Myocyte (in vitro differentiated cells): Measurements from ENCODE around the gene PRIM2. TPM values are rescaled to one million over a fixed set of nuclear protein-coding genes. Genes with fewer than 3 reads are reported as not detected.
"Not testable (repeated sequence)": the region's sequence is repeated elsewhere in the genome, so short reads cannot be mapped to it uniquely, and the experiment has no call there.

Experiments
- DNase-seq: peaks from one replicate; pipeline ENCODE4 v3.0.0-alpha.2; 2012; ENCODE audit warnings: low read depth
- total RNA-seq: library from RNA; depleted of rRNA; stranded (reverse); fragments of >200 nt; gene quantifications from 2 replicates; pipeline ENCODE4 v1.2.3, GENCODE V29; 2014

Gene PRIM2
- total RNA-seq, 1 donor from 2014 or later = 15.8 TPM

DNA sequence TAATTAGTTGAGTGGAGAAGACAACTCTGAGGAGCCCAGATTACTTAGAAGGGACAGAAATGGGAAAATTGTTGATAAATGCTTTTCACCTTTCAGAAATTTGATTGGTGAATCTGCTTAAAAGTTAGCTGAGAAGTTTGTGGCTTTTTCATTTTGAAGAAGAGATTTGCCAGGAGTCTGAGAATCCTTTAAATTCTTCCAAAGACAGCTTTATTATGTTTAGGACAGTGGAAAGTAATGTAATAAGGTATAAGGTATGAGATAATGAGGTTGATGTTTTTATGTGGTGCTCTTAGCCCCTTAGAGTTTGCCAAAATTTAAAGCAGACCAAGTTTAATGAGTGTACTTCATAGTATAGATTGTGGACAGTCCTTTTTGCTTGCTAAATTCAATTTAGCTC lies 42.3 kb downstream of the PRIM2 start:
- not testable (repeated sequence) for DNase-seq

GRCh38 chr6:57362340-57362739 lies 44.9 kb downstream of the PRIM2 start:
- DNase-seq = not testable (repeated sequence)

DNA sequence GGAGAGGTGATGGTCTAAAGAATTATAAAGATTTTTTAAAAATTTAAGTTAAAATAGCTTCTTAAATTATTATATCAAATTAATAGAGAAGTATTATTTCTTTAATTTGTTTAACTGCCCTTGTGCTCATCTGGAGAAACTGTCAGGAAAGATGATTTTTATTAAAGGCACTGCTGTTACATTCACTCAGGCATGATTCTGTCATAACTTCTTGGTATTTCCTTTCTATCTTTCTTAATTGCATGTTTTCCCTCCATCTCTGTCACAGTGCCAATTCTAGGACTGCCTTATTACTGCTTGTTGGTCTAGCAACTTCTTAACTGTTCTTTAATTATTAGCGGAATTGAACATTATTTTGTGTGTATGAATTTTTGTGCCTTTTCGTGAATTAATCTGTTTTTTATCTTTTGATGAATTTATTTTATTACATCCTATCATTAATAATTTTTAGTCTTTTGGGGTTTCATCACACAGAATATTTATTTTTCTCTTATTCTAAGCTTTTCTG lies 47.7 kb downstream of the PRIM2 start:
- peak; percentile 26 for DNase-seq

DNA sequence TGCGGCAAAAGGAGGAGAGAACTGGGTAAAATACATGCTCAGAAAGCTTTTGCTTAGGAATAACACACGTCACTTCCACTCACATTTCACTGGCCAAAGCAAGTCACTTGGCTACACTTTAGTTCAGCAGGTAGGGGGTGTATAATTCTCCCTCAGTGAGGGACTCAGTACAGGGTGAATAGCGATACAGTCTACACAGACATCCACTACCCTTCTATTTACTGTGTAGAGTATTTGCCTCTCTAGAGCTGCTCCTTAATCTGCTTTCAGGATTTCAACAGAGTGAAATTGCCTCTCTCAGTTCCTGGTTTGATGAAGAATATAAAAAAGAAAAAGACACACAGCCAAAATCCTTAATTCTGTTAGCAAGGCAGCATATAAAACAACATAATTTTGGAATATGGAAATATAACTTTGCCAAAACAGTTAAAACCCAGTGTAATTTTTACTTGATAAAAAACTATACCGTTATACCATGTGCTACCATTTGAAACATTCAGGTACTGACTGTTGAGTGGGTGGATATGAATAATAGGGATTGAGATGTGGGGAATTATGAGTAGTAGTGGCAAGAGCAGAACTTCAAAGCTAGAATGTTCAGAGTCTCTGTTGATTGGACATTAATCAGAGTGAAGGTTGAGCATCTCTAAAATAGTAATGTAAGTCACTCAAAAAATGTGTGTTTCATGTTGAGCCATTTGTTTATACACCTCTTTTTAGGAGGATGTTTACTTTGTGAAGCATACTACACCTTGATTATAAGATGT lies 51.7 kb downstream of the PRIM2 start:
- DNase-seq = not testable (repeated sequence)

GRCh38 chr6:57371779-57372178 lies 54.3 kb downstream of the PRIM2 start:
- not testable (repeated sequence) for DNase-seq

GRCh38 chr6:57374764-57375163 lies 57.3 kb downstream of the PRIM2 start:
- DNase-seq = not testable (repeated sequence)

DNA sequence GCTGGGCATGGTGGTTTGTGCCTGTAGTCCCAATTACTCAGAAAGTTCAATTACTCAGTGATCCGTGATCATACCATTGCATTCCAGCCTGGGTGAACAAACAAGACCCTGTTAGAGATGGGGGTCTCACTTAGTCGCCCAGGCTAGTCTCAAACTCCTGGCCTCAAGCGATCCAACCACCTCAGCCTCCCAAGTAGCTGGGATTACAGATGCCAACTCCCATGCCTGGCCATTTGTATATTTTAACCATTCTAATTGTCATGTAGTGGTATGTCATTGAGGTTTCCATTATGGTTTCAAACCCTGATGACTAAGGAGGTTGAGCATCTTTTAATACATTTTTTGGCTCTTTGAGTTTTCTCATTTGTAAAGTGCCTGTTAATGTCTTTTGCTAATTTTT lies 58.7 kb downstream of the PRIM2 start:
- not testable (repeated sequence) for DNase-seq

DNA sequence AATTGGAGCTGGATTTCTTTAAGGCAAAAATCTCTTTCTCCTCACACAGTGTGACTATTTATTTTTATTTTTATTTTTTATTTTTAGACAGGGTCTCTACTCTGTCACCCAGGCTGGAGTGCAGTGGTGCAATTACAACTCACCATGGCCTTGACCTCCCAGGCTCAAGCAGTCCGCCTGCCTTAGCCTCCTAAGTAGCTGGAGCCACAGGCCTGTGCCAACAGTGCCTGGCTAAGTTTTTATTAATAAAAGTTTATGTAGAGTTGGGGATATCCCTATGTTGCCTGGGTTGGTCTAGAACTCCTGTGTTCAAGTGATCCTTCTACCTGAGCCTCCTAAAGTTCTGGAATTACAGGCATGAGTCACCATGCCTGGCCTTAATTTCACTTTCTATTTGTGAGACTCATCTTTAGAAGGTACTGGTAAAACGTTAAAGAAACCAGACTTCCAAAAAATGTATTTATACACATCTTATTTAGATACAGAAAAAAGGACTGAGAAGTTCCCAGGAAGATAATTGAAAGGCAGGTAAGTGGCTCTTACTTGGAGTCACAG lies 71.7 kb downstream of the PRIM2 start:
- DNase-seq = not testable (repeated sequence)

DNA sequence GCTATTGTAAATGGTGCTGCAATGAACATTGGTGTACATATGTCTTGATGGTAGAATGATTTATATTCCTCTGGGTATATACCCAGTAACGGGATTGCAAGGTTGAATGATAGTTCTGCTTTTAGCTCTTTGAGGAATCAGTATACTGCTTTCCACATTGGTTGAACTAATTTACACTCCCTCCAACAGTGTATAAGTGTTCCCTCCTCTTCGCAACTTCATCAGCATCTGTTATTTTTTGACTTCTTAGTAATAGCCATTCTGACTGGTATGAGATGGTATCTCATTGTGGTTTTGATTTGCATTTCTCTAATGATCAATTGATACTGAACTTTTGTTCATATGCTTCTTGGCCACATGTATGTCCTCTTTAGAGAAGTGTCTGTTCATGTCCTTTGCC lies 73.4 kb downstream of the PRIM2 start:
- not testable (repeated sequence) for DNase-seq

DNA sequence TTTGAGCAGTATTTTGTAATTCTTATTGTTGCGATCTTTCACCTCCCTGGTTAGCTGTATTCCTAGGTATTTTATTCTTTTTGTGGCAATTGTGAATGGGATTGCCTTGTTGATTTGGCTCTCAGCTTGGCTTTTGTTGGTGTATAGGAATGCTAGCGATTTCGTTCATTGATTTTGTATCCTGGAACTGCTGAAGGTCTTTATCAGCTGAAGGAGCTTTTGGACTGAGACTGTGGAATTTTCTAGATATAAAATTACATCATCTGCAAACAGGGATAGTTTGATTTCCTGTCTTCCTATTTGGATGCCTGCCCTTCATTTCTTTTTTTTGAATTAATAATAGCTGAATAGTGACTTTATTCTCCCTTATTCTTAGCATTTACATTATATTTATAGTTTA lies 74.6 kb downstream of the PRIM2 start:
- DNase-seq = not testable (repeated sequence)

DNA sequence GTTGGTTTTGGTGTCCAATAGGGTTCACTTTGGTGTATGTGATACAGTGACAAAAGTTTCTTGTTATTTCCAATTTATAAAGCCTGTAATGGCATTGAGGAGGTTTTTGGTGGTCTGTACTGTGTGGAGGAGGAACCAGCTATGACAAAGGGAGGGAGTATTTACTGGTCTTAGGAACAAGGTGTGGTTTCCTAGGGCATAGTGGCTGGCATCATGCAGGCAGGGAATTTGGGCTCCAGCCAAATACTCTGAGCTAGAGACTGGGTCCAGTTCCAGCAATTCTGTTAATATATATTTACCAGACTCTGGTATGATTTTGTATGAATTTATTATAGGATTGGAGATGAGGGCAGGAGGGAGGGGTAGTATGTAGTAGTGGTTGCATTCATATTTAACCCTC lies 101.9 kb downstream of the PRIM2 start:
- not testable (repeated sequence) for DNase-seq

- DNase-seq = no peak
Observed at GRCh38 chr6:57421503-57421902, 104.1 kb downstream of the PRIM2 start.

- no peak for DNase-seq
Observed at GRCh38 chr6:57423468-57423867, 106.0 kb downstream of the PRIM2 start.

DNA sequence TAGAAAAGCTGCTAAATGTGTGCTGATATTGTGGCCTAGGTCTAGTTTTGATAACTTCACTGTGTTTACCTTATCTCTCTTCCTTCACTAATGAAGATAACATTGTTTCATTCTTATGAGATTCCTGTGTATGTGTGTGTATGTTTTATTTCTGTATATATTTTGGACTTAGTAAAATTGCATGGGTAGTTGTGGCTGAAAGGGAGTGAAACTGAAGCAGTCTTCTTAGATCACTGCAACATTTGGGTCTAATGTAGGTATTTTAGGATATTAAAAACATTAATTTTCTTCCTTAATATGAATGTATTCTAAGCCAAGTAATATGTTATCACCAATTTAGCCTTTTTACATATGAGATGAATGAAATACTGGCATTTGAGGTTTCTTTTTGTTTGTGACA lies 114.3 kb downstream of the PRIM2 start:
- not testable (repeated sequence) for DNase-seq

GRCh38 chr6:57432157-57432556 lies 114.7 kb downstream of the PRIM2 start:
- no peak for DNase-seq

DNA sequence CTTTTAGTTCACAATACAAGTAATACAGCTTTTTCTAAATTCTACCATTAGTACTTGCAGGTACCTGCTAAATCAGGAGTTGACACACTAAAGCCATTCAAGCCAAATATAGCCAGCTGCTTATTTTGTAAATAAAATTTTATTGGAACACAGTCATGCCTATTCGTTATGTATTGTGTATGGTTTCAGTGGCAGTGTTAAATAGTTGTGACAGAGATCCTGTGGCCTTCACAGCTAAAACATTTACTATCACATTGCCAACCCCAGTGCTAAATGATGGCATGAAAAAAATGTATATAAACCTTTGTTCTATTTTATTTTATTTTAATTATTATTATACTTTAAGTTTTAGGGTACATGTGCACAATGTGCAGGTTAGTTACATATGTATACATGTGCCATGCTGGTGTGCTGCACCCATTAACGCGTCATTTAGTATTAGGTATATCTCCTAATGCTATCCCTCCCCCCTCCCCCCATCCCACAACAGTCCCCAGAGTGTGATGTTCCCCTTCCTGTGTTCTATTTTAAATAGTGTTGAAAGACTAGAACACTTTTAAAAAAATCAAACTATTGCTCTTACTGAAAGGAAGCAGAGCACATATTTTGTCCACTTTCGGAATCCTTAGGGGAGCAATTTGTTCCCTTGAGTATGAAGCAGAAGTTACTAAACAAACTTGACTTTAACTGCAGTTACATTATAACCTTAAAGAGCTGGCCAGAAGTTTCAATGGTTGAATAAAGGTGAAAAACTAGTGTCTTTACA lies 115.7 kb downstream of the PRIM2 start:
- DNase-seq = no peak

GRCh38 chr6:57433790-57434189 lies 116.4 kb downstream of the PRIM2 start:
- DNase-seq = not testable (repeated sequence)

DNA sequence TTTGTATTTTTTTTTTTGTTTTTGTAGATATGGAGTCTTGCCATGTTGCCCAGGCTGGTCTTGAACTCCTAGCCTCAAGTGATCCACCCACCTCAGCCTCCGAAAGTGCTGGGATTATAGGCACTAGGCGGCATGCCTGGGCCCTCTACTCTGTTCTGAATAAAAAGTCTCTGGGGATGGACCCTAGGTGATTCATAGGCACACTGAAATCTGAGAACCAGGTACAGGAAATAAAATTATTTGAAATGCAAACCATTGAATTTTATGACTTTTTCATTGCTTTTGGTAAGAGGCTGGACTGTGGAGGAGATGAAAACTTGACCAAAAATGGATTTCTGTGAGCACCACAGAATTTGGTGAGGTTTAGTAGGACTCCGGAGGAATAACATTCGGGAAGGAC lies 117.5 kb downstream of the PRIM2 start:
- DNase-seq = no peak

DNA sequence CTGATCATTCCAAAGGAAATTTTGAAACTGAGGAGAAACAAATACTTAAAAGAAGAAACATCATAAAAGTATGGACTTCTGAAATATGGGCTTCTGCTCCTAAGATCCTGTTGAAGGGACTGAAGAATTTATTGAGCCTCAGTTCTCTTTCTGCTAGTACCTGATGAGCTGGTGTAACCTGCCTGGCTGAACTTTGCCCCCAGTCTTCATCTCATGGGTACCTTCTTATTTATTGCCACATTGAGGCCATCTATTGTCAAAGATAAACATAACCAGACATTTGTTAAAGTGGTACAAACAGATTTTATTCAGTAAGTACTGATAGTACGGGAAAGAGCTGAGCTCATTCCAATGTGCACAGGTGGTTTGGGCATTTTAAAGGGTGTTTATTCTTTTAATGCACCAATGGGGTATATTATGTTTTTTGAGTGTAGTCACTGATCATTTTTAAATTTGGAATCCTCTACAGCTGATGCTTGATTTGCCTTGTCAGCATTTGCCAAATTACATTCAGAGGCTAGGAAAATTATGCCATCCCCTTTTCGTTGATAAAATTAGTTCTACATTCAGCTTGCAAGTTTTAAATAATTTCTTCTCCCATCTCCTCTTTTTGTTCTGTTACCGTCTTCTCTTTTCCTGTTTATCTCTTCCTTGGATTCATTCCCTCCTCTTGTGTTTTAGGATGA lies 118.2 kb downstream of the PRIM2 start:
- DNase-seq = no peak

- not testable (repeated sequence) for DNase-seq
Observed at GRCh38 chr6:57440735-57441134, 123.3 kb downstream of the PRIM2 start.

- DNase-seq = not testable (repeated sequence)
Observed at GRCh38 chr6:57442133-57442532, 124.7 kb downstream of the PRIM2 start.
